Brain pericyte (primary cell): ENCODE results near the gene SYT12.
"Not testable (repeated sequence)": the region's sequence is repeated elsewhere in the genome, so short reads cannot be mapped to it uniquely, and the experiment has no call there.

Source experiments
- DNase-seq: peaks from one replicate; pipeline ENCODE4 v3.0.0-alpha.2; 2012; ENCODE audit warnings: low read depth, low spot score

Gene SYT12

DNA sequence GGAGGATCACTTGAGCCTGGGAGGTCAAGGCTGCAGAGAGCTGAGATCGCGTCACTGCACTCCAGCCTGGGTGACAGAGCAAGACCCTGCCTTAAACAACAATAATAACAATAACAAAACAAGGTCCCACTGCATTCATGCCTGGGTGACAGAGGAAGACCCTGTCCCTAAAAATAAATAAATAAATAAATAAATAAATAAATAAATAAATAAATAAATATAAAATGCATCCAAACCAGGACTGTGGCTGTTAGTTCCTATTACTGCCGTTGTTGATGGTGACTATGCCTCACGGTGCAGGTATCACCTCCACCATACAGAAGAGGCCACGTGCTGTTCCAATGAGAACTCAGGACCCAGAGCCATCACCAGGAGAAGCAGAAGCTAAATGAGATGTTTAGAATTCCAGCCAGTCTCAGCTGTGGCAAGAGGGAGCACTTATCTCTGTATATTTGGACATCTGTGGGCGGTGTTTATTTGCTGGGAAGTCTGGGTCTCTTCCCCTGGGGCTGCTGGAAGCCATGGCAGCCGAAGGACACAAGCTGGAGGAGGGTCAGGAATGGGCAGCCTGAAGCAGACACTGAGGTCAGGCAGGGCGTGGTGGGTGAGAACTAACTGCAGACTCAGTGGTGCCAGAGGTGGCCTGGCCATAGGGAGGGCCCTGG, 26.2 kb upstream of the SYT12 start:
- DNase-seq, result no peak

DNA sequence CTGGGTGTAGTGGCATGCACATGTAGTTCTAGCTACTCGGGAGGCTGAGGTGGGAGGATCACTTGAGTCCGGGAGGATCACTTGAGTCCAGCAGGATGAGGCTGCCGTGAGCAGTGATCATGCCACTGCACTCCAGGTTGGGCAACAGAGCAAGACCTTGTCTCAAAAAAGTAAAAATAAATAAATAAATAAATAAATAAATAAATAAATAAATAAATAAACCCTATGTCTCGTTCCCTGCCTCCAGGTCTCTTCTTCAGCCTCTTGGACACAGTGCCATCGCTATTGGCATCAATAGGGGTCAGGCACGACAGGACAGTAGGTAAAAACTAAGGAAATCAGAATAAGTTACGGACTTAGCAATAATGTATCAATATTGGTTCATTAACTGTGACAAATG, 23.4 kb upstream of the SYT12 start:
- no peak for DNase-seq

- DNase-seq, result no peak
These were observed 21.6 kb upstream of the SYT12 start for GRCh38 chr11:67001332-67001731.

DNA sequence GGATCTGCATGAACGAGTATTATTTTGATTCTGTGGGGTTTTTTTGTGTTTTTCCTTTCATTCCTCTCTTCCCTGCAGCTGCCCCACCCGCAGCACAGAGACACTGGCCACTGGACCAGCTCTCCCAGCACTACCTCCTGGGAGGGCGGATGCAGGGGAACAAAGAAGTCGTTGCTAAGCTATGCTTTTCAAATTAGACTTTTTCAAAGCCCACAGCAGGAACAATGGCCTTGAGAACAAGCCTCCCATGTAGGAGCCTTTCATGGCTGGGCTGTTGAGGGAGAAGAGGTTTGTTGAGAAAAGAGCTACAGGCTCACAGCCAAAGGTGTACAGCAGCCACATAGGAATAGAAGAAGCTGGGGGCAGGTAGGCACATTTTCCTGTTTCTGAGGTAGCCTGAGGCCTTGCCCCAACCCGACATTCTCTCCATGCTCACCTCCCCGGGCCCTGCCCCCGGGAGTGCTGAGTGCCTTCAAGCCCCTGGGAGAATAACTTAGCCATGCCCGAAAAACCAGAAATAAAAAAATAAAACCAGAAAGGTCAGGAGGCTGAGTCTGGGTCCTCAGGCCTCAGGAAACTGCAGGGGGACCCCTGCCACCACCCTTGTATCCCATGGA, 20.5 kb upstream of the SYT12 start:
- no peak for DNase-seq

GRCh38 chr11:67002921-67003411, 20.0 kb upstream of the SYT12 start:
- DNase-seq, result no peak

- DNase-seq, result not testable (repeated sequence)
These were observed 17.7 kb upstream of the SYT12 start for GRCh38 chr11:67005200-67005599.

DNA sequence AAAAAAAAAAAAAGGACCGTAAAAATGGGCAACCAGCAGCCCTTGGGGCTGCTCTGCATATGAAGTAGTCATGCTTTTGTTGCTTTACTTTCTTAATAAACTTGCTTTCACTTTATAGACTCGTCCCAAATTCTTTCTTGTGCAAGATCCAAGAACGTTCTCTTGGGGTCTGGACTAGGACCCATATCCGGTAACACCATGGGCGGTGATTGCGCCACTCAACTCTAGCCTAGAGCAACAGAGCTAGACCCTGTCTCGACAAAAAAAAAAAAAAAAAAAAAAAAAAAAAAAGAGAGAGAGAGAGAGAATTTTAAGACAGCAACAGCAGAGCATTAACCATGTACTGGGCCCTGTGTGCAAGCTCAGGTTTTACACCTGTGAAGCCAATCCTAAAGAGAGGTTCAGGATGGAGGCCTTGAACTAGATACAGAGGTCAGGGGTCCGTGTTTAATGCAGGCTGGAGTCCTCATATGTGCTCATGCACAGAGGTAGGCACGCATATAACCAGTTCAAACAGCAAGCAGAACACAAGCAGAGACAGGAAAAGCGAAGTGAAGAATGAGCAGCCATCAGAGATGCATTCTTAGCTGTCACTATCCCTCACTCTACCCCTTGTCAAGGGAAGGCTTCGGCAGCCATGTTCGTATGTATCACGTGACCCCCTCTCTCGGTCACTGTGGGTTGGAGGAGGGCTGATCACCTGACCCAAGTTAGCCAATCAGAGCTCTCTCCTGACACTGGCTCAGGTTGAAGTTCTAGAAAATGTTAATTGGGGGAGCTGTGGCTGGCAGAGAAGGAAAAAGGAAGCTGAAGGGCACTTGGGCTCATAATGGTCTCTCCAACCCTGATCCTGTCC, 16.7 kb upstream of the SYT12 start:
- no peak for DNase-seq

DNA sequence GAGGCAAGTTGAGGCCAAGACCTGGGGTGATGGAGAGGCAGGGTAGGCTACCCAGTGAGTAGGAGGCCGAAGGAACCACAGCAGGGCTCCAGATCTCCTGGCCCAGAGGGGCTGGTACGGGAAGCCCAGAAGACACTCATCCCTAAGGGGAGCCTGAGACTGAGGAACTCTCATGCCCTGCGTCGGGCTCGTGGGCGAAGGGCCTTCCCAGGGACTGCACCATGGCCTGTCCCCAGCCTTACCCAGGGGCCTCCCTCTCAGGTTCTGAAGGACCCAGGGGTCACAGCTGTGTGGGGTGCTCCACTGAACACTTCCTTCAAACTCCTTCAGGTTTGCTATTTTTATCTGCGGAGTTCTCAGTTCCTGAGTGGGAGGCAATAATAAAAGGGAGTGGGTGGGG, 15.8 kb upstream of the SYT12 start:
- DNase-seq, result no peak

GRCh38 chr11:67010296-67010905, 12.5 kb upstream of the SYT12 start:
- no peak for DNase-seq

DNA sequence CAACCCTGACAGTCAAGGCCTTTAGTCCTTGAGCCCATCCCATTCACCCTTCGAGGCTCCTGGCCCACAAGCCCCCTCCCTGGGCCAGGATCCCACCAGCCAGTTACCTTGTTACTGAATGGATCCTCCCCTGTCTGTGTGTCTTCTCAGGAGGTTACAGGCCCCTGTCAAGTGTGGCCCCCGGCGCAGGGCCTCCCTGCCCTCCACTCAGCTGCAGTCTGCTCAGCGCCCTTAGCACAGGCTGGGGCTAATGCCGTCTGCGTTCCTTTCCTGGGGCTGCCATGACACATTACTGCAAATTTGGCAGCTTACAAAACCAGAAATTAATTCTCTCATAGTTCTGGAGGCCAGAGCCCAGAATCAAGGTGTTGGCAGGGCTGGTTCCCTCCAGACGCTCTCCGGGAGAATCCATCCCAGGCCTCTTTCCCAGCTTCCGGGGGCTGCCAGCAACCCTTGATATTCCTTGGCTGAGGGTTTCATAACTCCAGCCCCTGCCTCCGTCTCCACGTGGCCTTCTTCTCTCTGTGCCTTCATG, 9.4 kb upstream of the SYT12 start:
- DNase-seq, result no peak

DNA sequence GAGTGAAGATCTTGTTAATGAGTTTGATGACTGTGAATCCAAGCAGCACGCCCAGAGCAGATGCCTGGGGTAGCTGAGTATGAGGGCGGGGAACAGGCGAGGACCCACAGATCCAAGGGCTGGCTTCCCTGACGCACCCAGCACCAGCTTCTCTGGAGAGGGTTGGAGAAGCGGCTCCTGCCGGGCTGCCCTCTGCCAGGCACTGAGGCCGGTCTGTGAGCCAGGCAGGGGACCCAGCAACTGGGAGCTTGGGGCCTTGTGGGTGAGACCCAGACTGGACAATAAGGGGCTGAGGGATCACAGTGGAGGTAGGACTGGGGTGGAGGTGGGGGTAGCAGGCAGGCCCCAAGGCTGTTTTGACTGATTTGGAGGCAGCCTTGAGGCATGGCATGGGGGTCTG, 8.6 kb upstream of the SYT12 start:
- DNase-seq, result no peak

- no peak for DNase-seq
These were observed 7.9 kb upstream of the SYT12 start for GRCh38 chr11:67015048-67015447.

DNA sequence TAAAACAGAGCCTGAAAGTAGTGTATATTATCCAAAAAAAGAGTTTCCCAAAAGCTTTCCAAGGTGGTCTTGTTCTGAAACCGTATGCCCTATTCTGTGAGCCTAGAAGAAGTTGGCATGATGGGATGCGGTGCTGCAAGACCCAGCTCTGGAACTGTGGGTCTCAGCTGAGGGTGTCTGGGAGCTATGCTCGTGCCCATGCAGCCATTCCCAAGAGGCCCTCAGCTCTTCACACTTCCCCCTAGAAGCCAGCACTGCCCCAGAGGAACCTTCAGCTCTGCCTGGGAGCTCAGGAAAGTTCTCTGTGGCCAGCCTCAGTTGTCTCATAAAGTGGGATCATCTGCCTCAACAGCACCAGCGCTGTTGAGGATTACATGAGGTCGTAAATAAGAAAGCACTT, 6.4 kb upstream of the SYT12 start:
- no peak for DNase-seq

- no peak for DNase-seq
These were observed 2.0 kb upstream of the SYT12 start for GRCh38 chr11:67020949-67021348.

- no peak for DNase-seq
These were observed 497 bp upstream of the SYT12 start for GRCh38 chr11:67022341-67022933.

DNA sequence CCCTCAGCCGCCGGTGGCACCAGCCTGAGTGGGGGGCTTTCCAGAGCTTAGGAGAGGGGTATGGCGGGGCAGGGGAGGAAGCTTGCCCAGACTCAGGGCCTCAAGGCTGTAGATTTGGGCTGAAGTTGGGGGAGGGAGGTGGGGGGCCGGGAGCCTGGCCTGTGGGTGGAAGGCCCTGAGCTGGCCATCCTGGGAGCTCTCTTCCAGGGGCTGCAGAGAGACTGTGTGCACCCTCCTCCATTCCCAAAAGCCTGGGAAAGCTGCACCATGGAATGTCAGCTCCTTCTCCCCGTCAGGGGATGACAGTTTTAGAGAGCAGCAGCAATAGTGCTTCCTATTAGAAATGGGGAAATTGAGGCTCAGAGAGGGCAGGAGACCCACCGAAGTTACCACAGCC, 1.0 kb downstream of the SYT12 start:
- DNase-seq, result no peak

DNA sequence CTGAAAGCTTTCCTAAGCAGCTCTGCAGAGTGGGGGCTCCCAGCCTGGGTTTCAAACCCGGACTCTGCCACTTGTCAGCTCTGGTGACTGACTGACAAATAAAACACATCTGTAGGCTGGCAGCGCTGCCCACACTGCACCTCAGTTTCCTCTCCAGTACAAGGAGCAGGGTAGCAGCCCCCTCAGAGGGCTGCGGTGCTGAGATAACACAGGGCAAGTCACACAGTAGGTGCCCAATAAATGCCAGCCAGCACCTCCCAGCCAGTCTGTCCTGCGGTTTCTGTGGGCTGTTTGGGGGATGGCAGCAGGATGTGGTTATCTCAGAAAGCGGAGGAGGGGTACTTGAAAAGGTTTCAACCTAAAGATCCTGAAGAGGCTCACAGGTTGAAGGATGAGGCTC, 1.5 kb downstream of the SYT12 start:
- no peak for DNase-seq

DNA sequence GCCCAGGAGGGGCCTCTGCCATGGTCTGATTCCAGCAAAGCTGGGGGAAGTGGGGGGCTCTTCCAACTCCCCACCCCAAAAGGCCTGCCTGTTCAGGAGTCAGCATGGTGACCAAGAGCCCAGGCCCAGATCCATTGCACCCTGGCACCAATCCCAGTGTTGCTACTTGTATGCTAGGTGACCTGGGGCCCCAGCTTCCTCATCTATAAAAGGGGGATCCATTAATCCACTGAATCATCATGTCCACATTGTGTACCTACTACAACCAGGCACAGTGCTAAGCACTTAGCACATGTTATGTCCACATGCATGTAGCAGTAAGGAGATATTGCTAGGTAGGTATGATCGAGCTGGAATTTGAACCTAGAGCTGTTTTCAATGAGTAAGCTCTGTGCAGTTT, 2.0 kb downstream of the SYT12 start:
- DNase-seq, result no peak

DNA sequence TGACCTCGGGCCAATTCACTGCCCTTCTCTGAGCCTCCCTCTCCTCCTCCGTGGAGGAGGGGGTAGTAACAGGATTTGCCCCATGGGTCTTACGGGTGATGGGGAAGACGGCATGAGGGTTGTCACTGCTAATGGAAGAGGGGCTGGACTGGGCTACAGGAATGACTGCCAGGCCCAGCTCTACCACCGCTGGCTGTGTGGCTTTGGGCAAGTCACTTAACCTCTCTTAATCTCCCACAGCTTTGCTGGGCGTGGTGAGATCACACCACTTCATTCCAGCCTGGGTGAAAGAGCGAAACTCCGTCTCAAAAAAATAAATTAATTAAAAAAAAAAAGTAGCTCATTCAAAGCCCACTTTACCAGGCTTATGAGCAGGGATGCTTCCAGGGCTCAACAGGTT, 2.8 kb downstream of the SYT12 start:
- no peak for DNase-seq

GRCh38 chr11:67026941-67027340, 4.0 kb downstream of the SYT12 start:
- DNase-seq, result no peak

GRCh38 chr11:67027483-67027930, 4.6 kb downstream of the SYT12 start:
- no peak for DNase-seq
